NOMO-1 treated with dmso at 0.1 percent for 144 hours (cell line): ENCODE results near the gene MAGI1.
"Not testable (repeated sequence)": the region's sequence is repeated elsewhere in the genome, so short reads cannot be mapped to it uniquely, and the experiment has no call there.

Experiments used
- DNase-seq: peaks from one replicate; lab custom pipeline; 2025; ENCODE audit not compliant: unreplicated experiment; lab: John Stamatoyannopoulos, UW

MAGI1 gene

GRCh38 chr3:65728138-65728537 is 310.6 kb downstream of the MAGI1 start:
- no peak for DNase-seq

GRCh38 chr3:65723985-65724384 is 314.7 kb downstream of the MAGI1 start:
- no peak for DNase-seq

GRCh38 chr3:65723011-65723410 is 315.7 kb downstream of the MAGI1 start:
- DNase-seq = no peak

GRCh38 chr3:65720989-65721737 is 317.6 kb downstream of the MAGI1 start:
- no peak for DNase-seq

DNA sequence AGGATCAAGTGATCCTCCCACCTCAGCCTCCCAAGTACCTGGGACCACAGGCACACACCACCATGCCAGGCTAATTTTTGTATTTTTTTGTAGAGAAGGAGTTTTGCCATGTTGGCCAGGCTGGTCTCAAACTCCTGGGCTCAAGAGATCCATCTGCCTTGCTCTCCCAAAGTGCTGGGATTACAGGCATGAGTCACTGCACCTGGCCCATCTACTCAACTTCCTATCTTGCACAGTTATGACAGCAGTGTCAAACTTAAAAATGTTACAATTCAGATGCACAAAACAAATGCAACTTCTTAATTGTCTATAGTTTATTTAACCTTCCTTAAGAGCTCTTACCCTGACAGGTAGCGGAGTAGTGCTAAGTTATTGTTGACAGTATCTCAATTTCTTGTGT is 319.1 kb downstream of the MAGI1 start:
- not testable (repeated sequence) for DNase-seq

DNA sequence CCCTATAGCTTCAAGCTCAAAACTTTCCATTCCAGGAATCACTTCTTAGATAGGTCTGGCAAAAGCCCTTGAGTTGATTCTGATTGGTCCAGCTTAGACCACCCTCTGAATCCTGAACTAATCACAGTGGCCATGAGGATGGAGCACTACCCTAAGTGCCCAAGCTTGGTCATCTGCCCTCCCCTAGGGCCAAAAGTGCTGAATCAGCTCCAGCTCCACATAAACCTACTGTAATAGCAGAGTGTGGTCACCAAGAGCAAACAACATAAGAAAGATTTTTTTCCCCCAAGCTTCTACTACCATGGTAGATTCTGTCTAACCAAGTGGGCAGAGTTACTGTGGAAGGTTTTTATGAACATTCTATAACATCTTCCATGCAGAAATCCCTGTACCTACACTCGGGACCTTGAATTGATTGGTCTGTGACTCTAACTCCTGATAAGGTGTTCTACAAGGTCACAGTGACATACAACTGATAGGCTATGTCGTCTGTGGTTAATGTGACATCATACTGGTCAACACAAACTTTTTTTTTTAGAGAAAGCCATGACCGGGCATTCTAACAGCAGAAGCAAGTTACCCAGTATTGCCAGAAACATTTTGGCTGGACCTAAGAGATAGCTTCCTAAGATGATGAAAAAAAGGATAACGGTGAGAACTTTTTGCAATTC is 320.9 kb downstream of the MAGI1 start:
- no peak for DNase-seq

- DNase-seq = no peak
Measured at GRCh38 chr3:65716071-65716751, 322.5 kb downstream of the MAGI1 start.

DNA sequence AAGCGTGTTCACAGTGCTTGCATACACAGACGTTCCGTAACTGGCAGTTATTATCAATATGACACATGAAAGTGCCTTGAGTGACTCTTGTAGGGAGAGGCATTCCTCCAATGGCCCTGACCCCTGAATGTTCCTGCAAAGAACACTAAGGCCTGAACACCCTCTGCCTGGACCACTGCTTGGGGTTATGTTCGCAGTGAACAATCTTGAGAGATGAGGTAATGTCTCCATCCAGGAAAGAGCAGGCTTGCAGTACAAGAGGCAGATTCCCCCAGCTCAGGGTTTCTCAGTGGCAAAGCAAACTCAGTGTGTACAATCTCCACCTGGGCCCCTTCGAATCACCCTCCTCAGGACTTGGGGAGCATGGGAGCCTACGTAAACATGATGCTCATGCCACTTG is 324.6 kb downstream of the MAGI1 start:
- DNase-seq = no peak

DNA sequence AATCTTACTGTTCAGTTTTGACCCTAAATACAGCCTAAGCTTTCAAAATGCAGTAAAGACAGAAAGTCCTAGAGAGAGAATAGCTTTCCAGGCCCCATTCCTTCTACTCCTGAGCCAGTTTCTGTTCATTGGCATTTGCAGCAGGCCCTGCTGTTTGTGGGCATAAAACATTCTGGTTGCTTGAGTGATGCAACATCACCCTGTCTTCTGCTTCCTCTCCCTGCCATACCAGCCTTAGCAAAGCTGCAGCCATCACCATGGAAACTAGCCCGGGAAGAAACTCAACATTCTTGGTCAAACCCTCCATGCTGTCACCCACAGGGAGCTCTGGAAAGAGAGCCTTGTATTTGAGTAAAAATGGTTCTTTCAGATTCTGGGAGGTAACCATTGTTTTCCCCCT is 325.7 kb downstream of the MAGI1 start:
- no peak for DNase-seq

DNA sequence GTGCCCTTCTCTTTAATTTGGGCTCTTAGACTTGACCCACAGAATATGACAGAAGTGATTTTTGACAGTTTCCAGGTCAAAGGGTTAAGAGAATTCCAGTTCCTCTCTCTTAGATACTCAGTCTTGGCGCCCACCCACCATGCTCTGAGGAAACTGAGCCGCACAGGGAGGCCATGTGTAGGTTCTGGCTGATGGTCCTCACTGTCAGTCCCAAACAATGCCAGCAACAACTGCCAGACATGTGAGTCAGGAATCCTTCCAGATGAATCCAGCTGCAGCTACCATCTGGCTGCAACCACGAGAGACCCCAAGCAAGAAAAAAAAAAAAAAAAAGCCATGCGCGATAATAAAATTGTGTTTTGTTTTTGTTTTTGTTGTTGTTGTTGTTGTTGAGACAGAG is 326.6 kb downstream of the MAGI1 start:
- DNase-seq = no peak

DNA sequence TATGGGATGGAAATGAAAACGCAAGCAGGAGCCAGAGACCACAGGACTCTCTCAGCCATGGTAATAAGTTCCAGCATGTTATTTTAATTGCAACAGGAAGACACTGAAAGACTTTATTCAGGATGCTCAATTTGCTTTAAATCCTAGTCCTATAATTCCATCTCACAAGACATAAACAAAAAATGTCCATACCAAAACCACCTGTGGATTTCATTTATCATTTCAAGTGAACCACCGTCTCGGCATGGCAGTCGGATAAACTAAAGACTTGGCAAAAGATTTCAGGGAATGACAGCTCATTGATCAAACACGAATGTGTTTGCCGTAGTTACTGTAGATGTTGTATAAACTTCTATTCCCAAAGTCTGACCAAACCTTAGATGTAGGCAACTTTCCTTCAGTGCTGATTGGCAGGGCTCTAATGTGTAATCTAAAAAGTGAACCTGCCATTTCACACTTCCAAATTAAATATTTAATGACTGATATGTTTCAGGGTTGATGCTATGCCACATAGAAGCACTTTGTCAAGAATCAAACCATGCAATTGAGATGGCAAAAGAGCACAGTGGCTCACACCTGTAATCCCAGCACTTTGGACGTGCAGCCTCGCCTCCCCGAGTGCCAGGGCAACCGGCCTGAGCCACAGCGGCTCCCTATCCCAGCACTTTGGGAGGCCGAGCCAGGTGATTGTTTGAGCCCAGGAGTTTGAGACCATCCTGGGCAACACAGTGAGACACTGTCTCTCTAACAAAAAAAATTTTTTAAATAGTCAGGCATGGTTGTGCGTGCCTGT is 331.7 kb downstream of the MAGI1 start:
- no peak for DNase-seq

DNA sequence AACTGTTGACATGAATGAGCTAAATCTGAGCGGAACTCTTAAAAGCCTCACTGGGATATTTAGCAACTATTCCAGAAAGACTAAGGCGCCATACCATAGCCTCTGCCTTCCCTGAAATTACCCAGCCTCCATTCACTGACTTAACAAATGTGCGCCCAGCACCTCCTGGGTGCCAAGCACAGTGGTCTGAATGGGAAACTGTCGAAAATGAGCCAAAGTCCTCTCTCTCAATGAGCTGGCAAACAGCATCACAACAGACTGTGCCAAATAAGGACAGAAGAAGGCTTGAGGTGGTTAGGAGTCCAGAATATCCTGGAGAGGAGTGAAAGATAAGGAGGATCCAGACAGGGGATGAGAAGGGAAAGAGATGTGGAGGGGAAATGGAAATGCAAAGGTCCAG is 332.4 kb downstream of the MAGI1 start:
- no peak for DNase-seq

DNA sequence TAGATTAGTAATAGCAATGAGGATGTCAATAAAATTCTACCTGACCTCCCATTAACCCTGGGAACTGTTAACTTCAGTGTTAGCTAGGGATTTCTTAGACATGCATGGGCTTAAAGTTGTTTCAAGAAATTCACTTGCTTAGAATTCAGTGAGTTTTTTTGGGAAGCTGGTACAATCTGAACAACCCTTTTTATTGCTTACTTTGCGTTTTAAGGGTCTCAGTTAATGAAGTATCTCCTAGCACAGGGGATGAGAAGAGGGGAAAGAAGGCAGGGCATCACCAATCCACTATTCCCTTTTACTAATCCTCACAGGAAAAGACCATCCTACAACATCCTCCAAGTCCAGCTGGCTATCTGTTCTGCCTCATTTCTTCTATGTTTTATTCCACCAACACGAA is 334.9 kb downstream of the MAGI1 start:
- no peak for DNase-seq

DNA sequence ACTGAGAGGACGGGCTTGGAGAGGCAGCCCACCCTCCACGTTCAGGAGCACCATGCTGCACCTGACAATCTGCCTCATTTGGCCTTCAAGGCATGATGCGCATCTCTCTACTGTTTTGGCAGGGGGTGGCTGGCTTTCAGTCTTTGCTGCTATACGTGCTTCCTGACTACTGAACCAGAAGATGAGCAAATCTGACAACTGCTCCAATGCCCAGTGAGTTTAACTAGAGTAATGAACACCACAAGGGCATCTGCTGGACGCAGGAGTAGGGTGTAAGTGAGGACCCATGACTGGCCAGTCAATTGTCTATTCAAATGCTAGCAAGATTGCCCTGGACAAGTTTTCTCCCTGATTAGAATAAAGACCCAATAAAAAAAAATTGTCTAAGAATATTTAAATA is 335.7 kb downstream of the MAGI1 start:
- DNase-seq = no peak

DNA sequence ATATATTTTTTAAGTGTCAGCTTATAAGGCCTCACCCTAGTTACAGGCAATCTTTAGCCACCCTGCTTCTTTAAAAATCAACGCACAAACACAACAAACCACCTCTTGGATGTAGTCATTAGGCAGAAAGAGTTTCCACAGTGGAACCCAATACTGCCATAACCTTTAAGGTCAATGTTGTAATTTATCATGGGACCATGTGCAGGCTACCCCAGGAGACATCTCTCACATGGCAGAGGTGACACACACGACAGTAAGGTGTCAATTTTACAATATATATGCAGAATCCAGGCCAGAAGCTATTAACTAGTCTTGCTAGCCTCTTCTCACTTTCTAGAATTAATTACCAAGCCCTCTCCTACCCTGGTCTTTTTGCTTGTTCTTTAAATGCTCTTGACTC is 336.5 kb downstream of the MAGI1 start:
- no peak for DNase-seq

DNA sequence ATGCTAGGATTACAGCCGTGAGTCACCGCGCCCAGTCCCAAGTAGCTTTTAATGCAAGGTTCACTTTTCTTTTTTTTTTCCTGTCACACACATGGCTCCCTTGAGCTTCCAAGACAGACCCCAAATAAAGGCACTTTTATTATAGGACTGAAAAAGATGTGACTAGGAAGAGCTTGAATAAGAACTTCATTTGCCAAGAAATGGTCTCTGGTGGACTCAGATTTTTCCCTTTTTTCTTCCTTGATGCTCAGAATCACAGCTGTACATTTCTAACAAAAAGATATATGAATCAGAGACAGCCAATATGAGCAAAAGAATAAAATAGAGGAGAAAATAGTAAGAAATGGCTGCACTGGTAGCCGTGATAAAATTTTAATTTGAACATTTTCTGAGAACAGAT is 337.2 kb downstream of the MAGI1 start:
- DNase-seq = no peak

DNA sequence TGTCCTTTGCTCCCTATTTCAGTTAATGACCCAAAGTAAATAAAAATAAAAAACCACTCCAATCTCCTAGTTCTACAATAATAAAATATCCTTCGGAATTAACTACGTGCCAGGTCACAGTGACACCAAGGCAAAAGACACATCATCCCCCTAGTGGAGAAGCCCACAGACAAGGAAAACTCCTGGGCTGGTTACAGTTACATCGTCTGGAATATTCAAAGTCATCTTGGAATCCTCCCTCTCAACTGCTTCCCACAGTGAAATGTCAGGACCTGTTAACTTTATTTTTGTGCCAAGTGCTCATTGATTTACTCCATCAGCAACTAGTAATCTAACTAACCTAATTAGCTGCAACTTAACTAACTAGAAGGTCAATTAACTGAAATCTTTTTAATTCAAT is 349.3 kb downstream of the MAGI1 start:
- no peak for DNase-seq

DNA sequence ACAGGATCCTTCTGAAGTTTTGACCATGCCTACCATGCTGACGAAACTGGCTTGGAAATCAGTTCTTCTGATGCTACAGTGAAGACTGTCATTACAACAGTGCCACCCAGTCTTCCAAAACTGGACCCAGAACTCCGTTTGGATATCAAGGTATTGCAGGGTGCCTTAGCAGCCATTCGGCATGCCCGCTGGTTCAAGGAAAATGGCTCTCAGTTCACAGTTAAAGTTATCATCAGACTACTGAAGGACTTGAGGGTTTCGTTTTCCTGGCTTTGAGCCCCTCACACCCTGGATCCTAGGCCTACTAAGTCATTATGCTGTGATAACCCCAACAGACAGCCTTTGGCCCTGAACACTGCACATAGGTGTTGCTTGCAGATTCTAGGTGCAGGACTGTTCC is 351.0 kb downstream of the MAGI1 start:
- DNase-seq = no peak

GRCh38 chr3:65685621-65686235 is 353.0 kb downstream of the MAGI1 start:
- no peak for DNase-seq

GRCh38 chr3:65678516-65678915 is 360.2 kb downstream of the MAGI1 start:
- no peak for DNase-seq

DNA sequence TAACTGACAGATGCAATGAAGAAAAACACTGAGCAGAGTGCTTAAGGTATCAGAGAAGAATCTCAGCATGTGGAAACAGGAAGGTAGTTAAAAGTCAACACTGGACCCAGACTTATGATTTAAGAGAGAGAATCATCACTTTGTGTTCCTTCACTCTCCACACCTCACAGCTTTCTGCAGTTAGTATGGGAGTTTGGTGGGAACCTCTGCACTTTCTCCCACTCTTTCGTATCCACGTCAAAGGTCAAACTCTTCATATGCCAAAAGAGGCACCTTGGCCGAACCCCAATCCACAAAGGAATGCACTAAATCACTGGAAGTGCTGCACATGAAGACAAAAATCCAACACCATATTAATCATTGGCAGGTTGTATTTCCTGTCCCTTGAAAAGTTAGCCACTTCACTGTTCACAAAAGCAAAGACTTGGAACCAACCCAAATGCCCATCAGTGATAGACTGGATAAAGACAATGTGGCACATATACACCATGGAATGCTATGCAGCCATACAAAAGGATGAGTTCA is 361.2 kb downstream of the MAGI1 start:
- no peak for DNase-seq
